Left ventricle myocardium inferior (tissue), 1 donor: ENCODE measurements around the gene RSPH10B2. TPM values are rescaled to one million over a fixed set of nuclear protein-coding genes. Genes with fewer than 3 reads are reported as not detected.
"Not testable (repeated sequence)": the region's sequence is repeated elsewhere in the genome, so short reads cannot be mapped to it uniquely, and the experiment has no call there.

Source experiments
- DNase-seq: peaks from one replicate; pipeline ENCODE4 v3.0.0-alpha.2; 2020
- H3K27ac ChIP-seq: fragments of 200-600 bp; replicated peaks from 2 replicates; pipeline ENCODE4 v1.8.0; 2021
- H3K27me3 ChIP-seq: fragments of 200-600 bp; 2 replicates; pipeline ENCODE4 v1.8.0; 2021; ENCODE audit warnings: low read depth
- H3K36me3 ChIP-seq: fragments of 200-600 bp; 2 replicates; pipeline ENCODE4 v1.8.0; 2021
- H3K4me1 ChIP-seq: fragments of 200-600 bp; 2 replicates; pipeline ENCODE4 v1.8.0; 2021
- H3K4me3 ChIP-seq: fragments of 200-600 bp; 2 replicates; pipeline ENCODE4 v1.8.0; 2021; ENCODE audit warnings: mild to moderate bottlenecking, moderate library complexity
- H3K9me3 ChIP-seq: fragments of 200-600 bp; replicated peaks from 2 replicates; pipeline ENCODE4 v1.8.0; 2021
- intact Hi-C: fragments of 100-400 bp; cut with micrococcal nuclease; formaldehyde crosslinking; loops from one replicate; pipeline ENCODE4 v1.11.0; 2022
- total RNA-seq: library from RNA; stranded (reverse); fragmentation: NEBNext Ultra II Directional; extraction: Animal tissue kit (Norgen Biotek cat#: 25700); gene quantifications from one replicate; pipeline ENCODE4 v1.2.1, GENCODE V29; 2021
- TF ChIP-seq, protein P1 (sequence below): fragments of 200-600 bp; IDR thresholded peaks from 2 replicates; pipeline ENCODE4 v1.8.0; 2021; ENCODE audit warnings: antibody characterized with exemption, mild to moderate bottlenecking, borderline replicate concordance
- donor health status: DM: no; HTN: yes; CAD: no; lungs with severe emphysema.

RSPH10B2 gene
- total RNA-seq, 1 donor from 2014 or later = not detected

DNA sequence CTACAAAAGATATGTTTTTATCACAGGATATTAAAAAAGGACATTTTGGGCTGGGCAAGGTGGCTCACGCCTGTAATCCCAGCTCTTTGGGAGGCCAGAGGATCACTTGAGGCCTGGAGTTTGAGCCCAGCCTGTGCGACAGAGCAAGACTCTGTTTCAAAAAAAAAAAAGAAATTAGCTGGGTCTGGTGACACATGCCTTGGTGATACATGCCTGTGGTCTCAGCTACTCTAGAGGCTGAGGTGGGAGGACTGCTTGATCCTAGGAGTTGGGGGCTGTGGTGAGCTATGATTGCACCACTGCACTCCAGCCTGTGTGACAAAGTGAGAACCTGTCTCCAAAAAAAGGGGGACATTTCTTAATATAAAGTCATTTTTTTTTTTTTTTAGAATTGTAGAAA lies 46.4 kb downstream of the RSPH10B2 start:
- H3K9me3 ChIP-seq, H3K27ac ChIP-seq, H3K36me3 ChIP-seq, H3K27me3 ChIP-seq, intact Hi-C loops, H3K4me3 ChIP-seq, H3K4me1 ChIP-seq, DNase-seq: not testable (repeated sequence)

DNA sequence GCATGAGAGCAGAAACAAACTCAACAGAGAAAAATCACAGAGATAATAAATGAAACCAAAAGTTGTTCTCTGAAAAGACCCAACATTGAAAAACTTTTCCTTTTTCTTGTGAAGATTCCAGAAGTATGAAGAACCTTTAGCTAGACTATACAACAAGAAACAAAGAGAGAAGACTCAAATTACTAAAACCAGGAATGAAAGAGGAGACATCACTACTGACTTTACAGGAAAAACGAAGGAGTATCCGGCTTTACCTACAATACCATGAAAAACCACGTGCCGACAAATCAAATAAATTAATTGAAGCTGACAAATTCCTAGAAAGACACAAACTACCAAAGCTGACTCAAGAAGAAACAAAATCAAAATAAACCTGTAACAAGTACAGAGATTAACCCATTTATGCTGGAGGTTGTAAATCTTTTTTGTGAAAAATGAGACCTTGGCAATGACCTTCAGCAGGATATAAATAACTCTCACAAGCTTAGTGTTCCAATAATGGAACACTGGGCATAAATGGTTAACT lies 53.6 kb downstream of the RSPH10B2 start:
- H3K36me3 ChIP-seq, H3K4me1 ChIP-seq, DNase-seq, H3K27me3 ChIP-seq, intact Hi-C loops, H3K9me3 ChIP-seq, H3K27ac ChIP-seq, H3K4me3 ChIP-seq: not testable (repeated sequence)

DNA sequence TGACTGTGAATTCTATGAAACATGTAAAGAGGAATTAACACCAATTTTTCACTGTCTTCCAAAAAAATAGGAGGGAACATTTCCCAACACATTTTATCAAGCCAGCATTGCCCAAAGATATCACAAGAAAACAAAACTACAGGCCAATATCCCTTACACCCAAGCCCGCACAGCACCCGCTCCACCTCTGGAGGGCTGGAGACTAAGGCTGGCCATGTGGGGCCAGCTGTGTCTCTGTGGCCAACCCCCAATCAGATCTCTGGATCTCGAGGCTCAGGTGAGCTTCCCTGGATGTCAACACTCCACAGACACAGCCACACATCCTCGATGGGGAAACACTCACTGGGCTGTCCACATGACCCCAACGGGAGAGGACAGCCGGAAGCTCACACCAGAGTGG lies 54.1 kb downstream of the RSPH10B2 start:
- H3K27ac ChIP-seq, H3K4me3 ChIP-seq, H3K4me1 ChIP-seq, intact Hi-C loops, H3K27me3 ChIP-seq, H3K9me3 ChIP-seq, DNase-seq: not testable (repeated sequence)
- H3K36me3 ChIP-seq = peaks cover 11% of the 10 kb centered on the region

DNA sequence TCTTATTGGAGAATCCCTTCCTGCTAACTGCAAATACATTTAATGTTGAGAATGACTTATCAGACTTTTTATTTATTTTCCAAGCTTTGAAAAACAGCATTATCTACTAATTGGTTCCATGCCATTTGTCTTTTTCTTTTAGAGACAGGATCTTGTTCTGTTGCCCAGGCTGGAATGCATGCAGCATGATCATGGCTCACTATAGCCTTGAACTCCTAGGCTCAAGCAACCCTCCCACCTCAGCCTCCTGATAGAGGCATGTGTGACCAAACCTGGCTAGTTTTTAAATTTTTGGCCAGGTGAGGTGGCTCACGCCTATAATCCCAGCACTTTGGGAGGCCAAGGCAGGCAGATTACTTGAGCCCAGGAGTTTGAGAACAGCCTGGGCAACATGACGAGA lies 59.1 kb downstream of the RSPH10B2 start:
- H3K4me1 ChIP-seq, H3K9me3 ChIP-seq: not testable (repeated sequence)

DNA sequence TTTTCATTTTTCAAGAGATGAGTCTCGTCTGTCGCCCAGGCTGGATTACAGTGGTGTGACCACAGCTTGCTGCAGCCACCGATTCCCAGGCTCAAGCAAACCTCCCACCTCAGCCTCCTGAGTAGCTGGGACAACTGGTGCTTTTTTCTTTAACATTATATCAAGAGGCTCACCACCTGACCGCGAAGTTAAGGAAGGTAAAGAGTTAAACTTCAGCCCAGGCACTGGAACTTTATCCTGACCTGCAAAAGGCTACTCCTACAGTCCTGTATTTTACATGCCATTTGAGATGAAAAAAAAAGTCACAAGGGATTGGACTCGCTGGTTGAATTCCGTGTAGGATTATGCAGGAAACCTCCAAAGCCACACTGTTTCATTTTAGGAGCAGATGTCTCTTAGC lies 61.6 kb downstream of the RSPH10B2 start:
- H3K27ac ChIP-seq, H3K4me1 ChIP-seq, H3K27me3 ChIP-seq, intact Hi-C loops, H3K9me3 ChIP-seq, DNase-seq, H3K4me3 ChIP-seq: not testable (repeated sequence)
- peaks cover 45% of the 10 kb centered on the region for H3K36me3 ChIP-seq

More for the DNA sequence above, 59.1 kb downstream of the RSPH10B2 start:
- H3K4me3 ChIP-seq, H3K27ac ChIP-seq, DNase-seq, H3K27me3 ChIP-seq, intact Hi-C loops: not testable (repeated sequence)
- H3K36me3 ChIP-seq = peaks cover 33% of the 10 kb centered on the region

DNA sequence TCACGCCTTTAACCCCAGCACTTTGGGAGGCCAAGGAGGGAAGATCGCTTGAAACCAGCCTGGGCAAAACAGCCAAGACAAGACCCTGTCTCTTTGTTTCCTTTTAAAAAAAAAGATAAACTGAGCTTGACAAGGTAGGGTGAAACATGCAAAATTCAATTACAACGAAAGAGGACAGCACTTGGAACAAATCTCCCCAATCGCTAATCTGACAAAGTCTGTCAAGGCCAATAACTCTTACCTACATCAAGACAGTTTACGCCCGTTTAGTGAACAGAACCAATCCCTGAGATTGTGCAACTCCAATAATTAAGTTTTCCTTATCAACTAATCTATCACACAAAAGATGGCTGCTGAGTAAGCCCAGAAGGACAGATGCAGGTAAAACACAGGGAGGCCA lies 67.7 kb downstream of the RSPH10B2 start:
- peaks cover 40% of the 10 kb centered on the region for H3K36me3 ChIP-seq
- H3K9me3 ChIP-seq, H3K4me1 ChIP-seq, intact Hi-C loops, H3K4me3 ChIP-seq, H3K27me3 ChIP-seq, H3K27ac ChIP-seq, DNase-seq: not testable (repeated sequence)

DNA sequence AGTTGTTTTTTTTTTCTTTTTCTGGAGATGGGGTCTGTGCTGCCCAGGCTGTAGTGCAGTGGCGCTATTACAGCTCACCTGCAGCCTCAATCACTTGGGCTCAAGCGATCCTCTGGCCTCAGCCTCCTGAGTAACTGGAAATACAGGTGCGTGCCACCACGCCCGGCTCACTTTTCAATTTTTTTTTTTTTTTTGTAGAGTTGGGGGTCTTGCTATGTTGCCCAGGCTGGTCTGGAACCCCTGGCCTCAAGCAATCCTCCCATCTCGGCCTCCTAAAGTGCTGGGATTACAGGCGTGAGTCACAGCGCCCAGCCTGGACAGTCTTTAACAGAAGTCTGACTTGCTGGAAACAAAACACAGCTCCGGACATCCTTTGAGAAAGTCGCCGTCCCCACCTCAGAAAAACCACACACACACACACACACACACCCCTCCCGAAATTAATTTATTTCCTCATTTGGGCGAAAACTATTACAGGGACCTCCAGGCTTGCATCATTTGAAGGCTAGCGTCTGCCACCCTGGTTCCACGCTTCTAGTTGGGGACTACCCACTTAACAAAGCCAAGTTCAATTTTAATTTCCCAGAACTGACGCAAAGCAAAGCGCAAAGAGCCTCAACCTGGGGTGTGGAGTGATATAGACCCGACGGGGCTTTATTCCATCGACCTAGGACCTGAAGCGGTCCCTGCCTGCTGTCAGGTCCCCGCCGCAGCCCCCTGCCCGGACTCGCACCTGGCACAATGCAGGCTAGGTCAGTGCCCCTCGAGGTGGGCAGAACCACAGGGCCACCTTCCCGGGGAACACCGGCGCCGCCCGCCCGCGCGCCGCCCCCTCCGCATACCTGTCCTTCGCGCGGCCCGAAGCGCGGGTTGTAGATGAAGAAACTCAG lies 71.6 kb downstream of the RSPH10B2 start:
- H3K27ac ChIP-seq, DNase-seq, H3K4me1 ChIP-seq, intact Hi-C loops, H3K27me3 ChIP-seq, H3K9me3 ChIP-seq: not testable (repeated sequence)
- Histone ChIP-seq H3K4me3 (peak overlapping the region; percentile 75), H3K36me3 (peaks cover 12% of the 10 kb centered on the region)

DNA sequence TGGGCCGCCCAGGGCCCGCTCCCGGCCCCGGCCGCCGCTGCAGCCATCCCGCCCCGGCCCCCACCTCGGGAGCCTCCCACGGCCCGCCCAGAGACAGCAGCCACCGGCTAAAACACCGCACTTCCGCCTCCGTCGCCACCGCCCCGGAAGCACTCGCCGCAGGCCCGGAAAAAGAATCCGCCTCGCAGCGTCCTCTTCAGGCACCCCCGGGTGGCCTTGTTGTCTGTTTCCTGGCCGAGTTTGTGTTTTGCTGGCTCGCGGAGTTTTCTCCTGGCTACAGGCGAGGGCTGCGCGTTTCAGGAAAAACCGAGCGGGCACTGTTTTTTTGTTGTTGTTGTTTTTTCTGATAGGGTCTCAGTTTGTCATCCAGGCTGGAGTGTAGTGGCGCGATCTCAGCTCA lies 72.2 kb downstream of the RSPH10B2 start, which contains the start of gene CCZ1B:
Gene CCZ1B, minus strand, starts transcription at position 125 of the 400 bp plus-strand sequence. Its CDS starts 78 bp downstream, at position 47.
- H3K36me3 ChIP-seq, intact Hi-C loops: not testable (repeated sequence)
- peak within 1 kb of the TSS; percentile 77 for H3K27ac ChIP-seq

DNA sequence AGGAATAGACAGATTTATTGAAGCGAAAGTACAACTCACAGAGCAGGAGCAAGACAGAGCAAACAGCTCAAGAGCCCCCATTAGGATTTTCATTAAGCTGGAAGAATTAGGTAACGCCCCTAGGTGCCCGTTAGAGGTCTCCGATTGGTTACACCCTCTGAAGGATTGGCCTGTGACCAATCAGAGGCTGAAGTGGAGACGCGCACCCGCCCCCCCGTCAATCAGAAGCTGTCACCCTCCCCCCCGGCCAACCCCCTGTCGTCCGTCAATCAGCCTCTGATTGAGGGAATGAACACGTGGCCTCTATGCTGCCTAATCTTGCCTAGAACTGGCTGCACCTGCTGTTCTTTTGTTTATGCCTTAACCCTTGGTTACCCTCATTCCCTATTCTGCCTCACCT lies 73.3 kb downstream of the RSPH10B2 start:
- H3K9me3 ChIP-seq, intact Hi-C loops, H3K36me3 ChIP-seq, H3K4me1 ChIP-seq, DNase-seq, H3K4me3 ChIP-seq, H3K27ac ChIP-seq: not testable (repeated sequence)
- peaks cover 21% of the 10 kb centered on the region for H3K27me3 ChIP-seq

More for the DNA sequence above, 72.2 kb downstream of the RSPH10B2 start, which contains the start of gene CCZ1B:
- DNase-seq = peak; percentile 83
- H3K9me3 ChIP-seq, H3K4me1 ChIP-seq: not testable (repeated sequence)
- H3K27me3 ChIP-seq = peaks cover 14% of the 10 kb centered on the region
- TF ChIP-seq, protein P1, sequence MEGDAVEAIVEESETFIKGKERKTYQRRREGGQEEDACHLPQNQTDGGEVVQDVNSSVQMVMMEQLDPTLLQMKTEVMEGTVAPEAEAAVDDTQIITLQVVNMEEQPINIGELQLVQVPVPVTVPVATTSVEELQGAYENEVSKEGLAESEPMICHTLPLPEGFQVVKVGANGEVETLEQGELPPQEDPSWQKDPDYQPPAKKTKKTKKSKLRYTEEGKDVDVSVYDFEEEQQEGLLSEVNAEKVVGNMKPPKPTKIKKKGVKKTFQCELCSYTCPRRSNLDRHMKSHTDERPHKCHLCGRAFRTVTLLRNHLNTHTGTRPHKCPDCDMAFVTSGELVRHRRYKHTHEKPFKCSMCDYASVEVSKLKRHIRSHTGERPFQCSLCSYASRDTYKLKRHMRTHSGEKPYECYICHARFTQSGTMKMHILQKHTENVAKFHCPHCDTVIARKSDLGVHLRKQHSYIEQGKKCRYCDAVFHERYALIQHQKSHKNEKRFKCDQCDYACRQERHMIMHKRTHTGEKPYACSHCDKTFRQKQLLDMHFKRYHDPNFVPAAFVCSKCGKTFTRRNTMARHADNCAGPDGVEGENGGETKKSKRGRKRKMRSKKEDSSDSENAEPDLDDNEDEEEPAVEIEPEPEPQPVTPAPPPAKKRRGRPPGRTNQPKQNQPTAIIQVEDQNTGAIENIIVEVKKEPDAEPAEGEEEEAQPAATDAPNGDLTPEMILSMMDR = peak; percentile 29
- peak within 1 kb of the TSS; percentile 75 for H3K4me3 ChIP-seq

DNA sequence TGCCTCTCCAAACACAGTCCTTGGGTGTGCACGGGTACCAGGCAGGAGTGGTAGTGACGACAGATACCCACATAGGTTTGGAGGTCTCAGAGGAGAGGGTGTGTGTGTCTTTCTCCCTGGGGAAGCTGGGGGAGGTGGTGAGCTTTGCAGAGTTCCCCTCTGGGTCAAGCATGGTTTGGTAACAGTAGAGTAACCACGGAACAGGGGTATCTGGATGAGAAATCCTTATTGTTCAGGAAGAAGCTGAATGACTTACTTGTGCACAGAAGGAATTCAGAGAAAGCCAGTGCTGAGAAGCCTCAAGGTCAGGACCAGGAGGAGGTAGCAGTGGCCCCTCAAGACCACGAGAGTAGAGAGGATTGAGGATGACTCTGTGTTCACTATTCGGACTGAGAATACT lies 75.7 kb downstream of the RSPH10B2 start:
- H3K4me1 ChIP-seq, H3K4me3 ChIP-seq, H3K9me3 ChIP-seq, intact Hi-C loops, H3K27ac ChIP-seq, H3K36me3 ChIP-seq, DNase-seq: not testable (repeated sequence)
- H3K27me3 ChIP-seq = peaks cover 42% of the 10 kb centered on the region

DNA sequence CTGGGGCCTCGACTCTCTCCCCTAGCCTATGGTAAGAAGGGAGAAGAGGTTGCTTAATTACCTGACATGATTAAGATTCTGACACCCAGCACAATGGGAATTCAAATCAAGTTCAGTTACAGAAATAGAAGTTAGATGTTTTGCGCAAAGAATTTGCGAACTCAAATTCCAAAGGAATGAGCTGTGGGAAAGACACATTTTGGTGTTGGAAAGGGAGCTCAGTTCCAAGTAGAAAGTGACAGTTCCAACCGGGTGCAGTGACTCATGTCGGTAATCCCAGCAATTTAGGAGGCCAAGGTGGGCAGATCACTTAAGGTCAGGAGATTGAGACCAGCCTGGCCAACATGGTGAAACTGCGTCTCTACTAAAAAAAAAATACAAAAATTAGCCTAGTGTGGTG lies 76.1 kb downstream of the RSPH10B2 start:
- H3K4me1 ChIP-seq, H3K4me3 ChIP-seq, H3K36me3 ChIP-seq, DNase-seq, H3K9me3 ChIP-seq, H3K27ac ChIP-seq, intact Hi-C loops: not testable (repeated sequence)
- H3K27me3 ChIP-seq = peaks cover 46% of the 10 kb centered on the region
